ENCODE measurements around the gene NUDT4.
"Not testable (repeated sequence)": the region's sequence is repeated elsewhere in the genome, so short reads cannot be mapped to it uniquely, and the experiment has no call there.

The NUDT4 gene

DNA sequence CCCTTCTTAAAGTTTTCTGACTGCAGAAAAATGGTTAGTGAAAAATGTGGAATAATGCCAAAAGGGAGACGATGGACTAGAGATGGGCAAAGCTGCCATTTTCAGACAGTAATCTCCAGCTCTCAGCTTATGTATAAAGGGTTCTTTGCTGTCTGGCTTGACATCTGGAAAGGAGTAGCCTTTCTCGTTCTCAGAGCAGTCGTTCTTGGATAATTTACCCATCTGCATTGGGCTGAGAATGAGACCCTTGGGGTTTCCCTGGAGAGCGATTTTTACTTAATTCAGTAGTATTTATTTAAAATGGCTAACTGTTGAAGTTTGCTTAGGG is 1.2 kb downstream of the NUDT4 start:
- no peaks in the 10 kb centered on the region for H3K27me3 ChIP-seq (ENCODE audit: insufficient read depth, low read depth, severe bottlenecking)
- peak overlapping the region; percentile 94 for H3K4me3 ChIP-seq (ENCODE audit: low read depth, low read length)
- H3K27ac ChIP-seq: peak overlapping the region; percentile 88
- H3K9me3 ChIP-seq (ENCODE audit: severe bottlenecking): no peaks in the 10 kb centered on the region
- DNase-seq: no peak
- no peak for TF ChIP-seq CTCF (IDR thresholded peaks at IDR 0.05; ENCODE audit: low read depth, low read length)
- H3K36me3 ChIP-seq: peaks cover 8% of the 10 kb centered on the region

- Histone ChIP-seq H3K27ac (peak overlapping the region; percentile 88; the same call in 1 of the 2 replicates), H3K27me3 (ENCODE audit: insufficient read depth, low read depth, severe bottlenecking) (no peaks in the 10 kb centered on the region), H3K9me3 (ENCODE audit: severe bottlenecking) (no peaks in the 10 kb centered on the region), H3K4me3 (ENCODE audit: low read depth, low read length) (peak overlapping the region; percentile 94), H3K36me3 (peaks cover 8% of the 10 kb centered on the region)
- TF ChIP-seq CTCF (IDR thresholded peaks at IDR 0.05; ENCODE audit: low read depth, low read length): no peak
- DNase-seq: no peak
Observed at GRCh38 chr12:93379326-93379980, 1.7 kb downstream of the NUDT4 start.

GRCh38 chr12:93379981-93380361 is 2.2 kb downstream of the NUDT4 start:
- no peak for DNase-seq
- Histone ChIP-seq H3K4me3 (ENCODE audit: low read depth, low read length) (peak overlapping the region; percentile 94), H3K9me3 (ENCODE audit: severe bottlenecking) (no peaks in the 10 kb centered on the region), H3K27ac (no peak overlapping the region), H3K36me3 (peaks cover 13% of the 10 kb centered on the region), H3K27me3 (ENCODE audit: insufficient read depth, low read depth, severe bottlenecking) (no peaks in the 10 kb centered on the region)
- TF ChIP-seq CTCF (IDR thresholded peaks at IDR 0.05; ENCODE audit: low read depth, low read length): no peak

DNA sequence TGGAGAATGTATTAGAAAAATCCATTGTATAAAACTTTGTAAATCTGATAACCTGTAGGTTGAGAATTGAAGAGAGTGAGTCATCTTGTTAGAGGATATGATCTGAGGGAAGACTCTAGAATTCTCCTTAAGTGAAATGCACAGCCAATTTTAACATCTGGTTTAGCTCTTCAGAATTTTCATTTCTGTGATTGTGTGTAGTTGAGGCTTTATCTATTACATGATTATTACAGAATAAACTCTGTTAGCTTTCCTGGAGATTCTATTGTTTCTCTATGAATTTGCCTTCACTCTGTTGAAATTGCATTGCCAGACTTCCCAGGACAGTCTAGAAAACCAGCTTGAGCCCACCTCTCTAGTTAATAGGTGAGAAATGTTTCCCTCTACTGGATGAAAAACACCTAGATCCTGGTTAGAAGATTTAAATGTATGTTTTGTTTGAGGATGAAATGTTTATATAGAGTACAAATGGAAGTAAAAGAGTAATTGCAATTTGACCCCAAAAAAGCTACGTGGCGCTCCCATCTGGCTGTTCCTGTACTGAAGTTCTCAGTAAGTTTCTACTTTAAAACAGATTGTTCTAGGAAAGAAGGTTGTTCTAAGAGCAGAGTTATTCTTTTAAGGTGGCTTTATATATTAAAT is 2.9 kb downstream of the NUDT4 start:
- TF ChIP-seq CTCF (IDR thresholded peaks at IDR 0.05; ENCODE audit: low read depth, low read length): no peak
- peaks cover 18% of the 10 kb centered on the region for H3K36me3 ChIP-seq
- no peaks in the 10 kb centered on the region for H3K9me3 ChIP-seq (ENCODE audit: severe bottlenecking)
- no peak for DNase-seq
- no peak overlapping the region for H3K27ac ChIP-seq
- H3K4me3 ChIP-seq (ENCODE audit: low read depth, low read length): peak overlapping the region; percentile 94
- H3K27me3 ChIP-seq (ENCODE audit: insufficient read depth, low read depth, severe bottlenecking): no peaks in the 10 kb centered on the region

GRCh38 chr12:93381161-93381975 is 3.6 kb downstream of the NUDT4 start:
- no peak for TF ChIP-seq CTCF (IDR thresholded peaks at IDR 0.05; ENCODE audit: low read depth, low read length)
- DNase-seq: no peak
- Histone ChIP-seq H3K27ac (no peak overlapping the region), H3K4me3 (ENCODE audit: low read depth, low read length) (no peak overlapping the region), H3K36me3 (peaks cover 18% of the 10 kb centered on the region), H3K9me3 (ENCODE audit: severe bottlenecking) (no peaks in the 10 kb centered on the region), H3K27me3 (ENCODE audit: insufficient read depth, low read depth, severe bottlenecking) (no peaks in the 10 kb centered on the region)

- not testable (repeated sequence) for H3K9me3 ChIP-seq (ENCODE audit: severe bottlenecking); H3K27ac ChIP-seq; H3K27me3 ChIP-seq (ENCODE audit: insufficient read depth, low read depth, severe bottlenecking); H3K4me3 ChIP-seq (ENCODE audit: low read depth, low read length); DNase-seq
- H3K36me3 ChIP-seq: peaks cover 21% of the 10 kb centered on the region
Observed at GRCh38 chr12:93381976-93382437, 4.3 kb downstream of the NUDT4 start.
